CD4-positive, alpha-beta T cell treated with Interleukin-6 at 100 ng/mL for 8 hours (primary cell): ENCODE data around the gene ADCY3.

ENCODE experiments used
- DNase-seq: peaks from one replicate; pipeline ENCODE4 v3.0.0-alpha.2; 2020; ENCODE audit warnings: mixed read lengths, low spot score

Gene ADCY3

GRCh38 chr2:24903161-24904103 lies 16.6 kb downstream of the ADCY3 start:
- no peak for DNase-seq

- no peak for DNase-seq
These were observed 20.6 kb downstream of the ADCY3 start for GRCh38 chr2:24899361-24899910.

GRCh38 chr2:24898122-24899109 lies 21.6 kb downstream of the ADCY3 start:
- DNase-seq, result no peak

- DNase-seq, result no peak
These were observed 25.3 kb downstream of the ADCY3 start for GRCh38 chr2:24894750-24895149.

- DNase-seq, result no peak
These were observed 26.1 kb downstream of the ADCY3 start for GRCh38 chr2:24893934-24894333.

- no peak for DNase-seq
These were observed 27.1 kb downstream of the ADCY3 start for GRCh38 chr2:24892928-24893327.

GRCh38 chr2:24891201-24891600 lies 28.8 kb downstream of the ADCY3 start:
- DNase-seq, result no peak

- DNase-seq, result no peak
These were observed 30.8 kb downstream of the ADCY3 start for GRCh38 chr2:24889221-24889620.

GRCh38 chr2:24888177-24888576 lies 31.9 kb downstream of the ADCY3 start:
- DNase-seq, result no peak

GRCh38 chr2:24887307-24887874 lies 32.6 kb downstream of the ADCY3 start:
- DNase-seq, result no peak

- no peak for DNase-seq
These were observed 33.2 kb downstream of the ADCY3 start for GRCh38 chr2:24886691-24887304.

- DNase-seq, result no peak
These were observed 33.9 kb downstream of the ADCY3 start for GRCh38 chr2:24886126-24886501.

GRCh38 chr2:24885221-24886125 lies 34.6 kb downstream of the ADCY3 start:
- DNase-seq, result no peak

GRCh38 chr2:24883946-24884345 lies 36.1 kb downstream of the ADCY3 start:
- DNase-seq, result no peak

- no peak for DNase-seq
These were observed 38.4 kb downstream of the ADCY3 start for GRCh38 chr2:24881623-24882022.

GRCh38 chr2:24881158-24881557 lies 38.9 kb downstream of the ADCY3 start:
- no peak for DNase-seq

GRCh38 chr2:24878341-24878740 lies 41.7 kb downstream of the ADCY3 start:
- DNase-seq, result no peak

- no peak for DNase-seq
These were observed 42.4 kb downstream of the ADCY3 start for GRCh38 chr2:24877646-24878045.

- no peak for DNase-seq
These were observed 43.0 kb downstream of the ADCY3 start for GRCh38 chr2:24877067-24877466.

GRCh38 chr2:24875901-24876300 lies 44.1 kb downstream of the ADCY3 start:
- DNase-seq, result no peak

- DNase-seq, result no peak
These were observed 44.8 kb downstream of the ADCY3 start for GRCh38 chr2:24875272-24875671.
